DOHH2 (cell line): Measurements from ENCODE around the gene TMEM168.

ENCODE experiments used
- EZH2phosphoT487 ChIP-seq: fragments of 200-600 bp; sonication (generic); IDR thresholded peaks from 2 replicates; pipeline ENCODE4 v1.6.1; 2017; ENCODE audit warnings: borderline replicate concordance, mild to moderate bottlenecking, antibody characterized with exemption, low read length, moderate library complexity, mixed read lengths
- TF ChIP-seq, protein P1 (sequence below): fragments of 200-600 bp; sonication (generic); IDR thresholded peaks from one replicate; pipeline ENCODE4 v1.5.1; 2014; ENCODE audit warnings: antibody characterized with exemption, mild to moderate bottlenecking, low read depth, low read length; ENCODE audit not compliant: poor library complexity, severe bottlenecking

DNA sequence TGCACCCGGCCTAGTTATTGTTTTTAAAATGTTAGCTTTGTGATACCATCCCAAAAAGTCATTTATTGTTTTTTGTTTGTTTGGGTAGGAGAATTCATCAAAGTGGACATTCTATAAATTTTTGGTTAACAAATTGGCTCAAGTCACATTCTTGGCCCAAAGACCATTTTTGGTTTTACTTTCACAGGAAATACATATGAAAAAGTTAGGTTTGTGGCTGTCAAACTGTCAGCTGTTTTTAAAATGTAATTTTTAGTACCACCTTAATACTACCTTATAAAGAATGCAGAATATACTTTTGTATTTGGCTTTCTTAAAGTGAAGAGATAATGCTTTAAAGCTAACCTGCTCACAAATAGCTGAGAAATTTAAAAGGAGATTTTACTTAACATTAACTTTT is 25.1 kb downstream of the TMEM168 start:
- TF ChIP-seq, protein P1, sequence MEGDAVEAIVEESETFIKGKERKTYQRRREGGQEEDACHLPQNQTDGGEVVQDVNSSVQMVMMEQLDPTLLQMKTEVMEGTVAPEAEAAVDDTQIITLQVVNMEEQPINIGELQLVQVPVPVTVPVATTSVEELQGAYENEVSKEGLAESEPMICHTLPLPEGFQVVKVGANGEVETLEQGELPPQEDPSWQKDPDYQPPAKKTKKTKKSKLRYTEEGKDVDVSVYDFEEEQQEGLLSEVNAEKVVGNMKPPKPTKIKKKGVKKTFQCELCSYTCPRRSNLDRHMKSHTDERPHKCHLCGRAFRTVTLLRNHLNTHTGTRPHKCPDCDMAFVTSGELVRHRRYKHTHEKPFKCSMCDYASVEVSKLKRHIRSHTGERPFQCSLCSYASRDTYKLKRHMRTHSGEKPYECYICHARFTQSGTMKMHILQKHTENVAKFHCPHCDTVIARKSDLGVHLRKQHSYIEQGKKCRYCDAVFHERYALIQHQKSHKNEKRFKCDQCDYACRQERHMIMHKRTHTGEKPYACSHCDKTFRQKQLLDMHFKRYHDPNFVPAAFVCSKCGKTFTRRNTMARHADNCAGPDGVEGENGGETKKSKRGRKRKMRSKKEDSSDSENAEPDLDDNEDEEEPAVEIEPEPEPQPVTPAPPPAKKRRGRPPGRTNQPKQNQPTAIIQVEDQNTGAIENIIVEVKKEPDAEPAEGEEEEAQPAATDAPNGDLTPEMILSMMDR: no peak
- no peak for TF ChIP-seq EZH2phosphoT487
